H9 (cell line): ENCODE measurements around the gene BNIP1. TPM values are rescaled to one million over a fixed set of nuclear protein-coding genes. Genes with fewer than 3 reads are reported as not detected.

Experiments
- DNase-seq: peaks from one replicate; pipeline ENCODE4 v3.0.0-alpha.2; 2017
- H2AFZ ChIP-seq: one replicate; pipeline ENCODE4 v1.6.1; 2013; ENCODE audit warnings: mild to moderate bottlenecking, low read length, control low read depth, moderate library complexity
- H2AK5ac ChIP-seq: 2 replicates; pipeline ENCODE4 v1.6.1; 2013; ENCODE audit warnings: low read length, control low read depth, mixed read lengths; ENCODE audit not compliant: insufficient read length
- H2BK120ac ChIP-seq: one replicate; pipeline ENCODE4 v1.6.1; 2013; ENCODE audit warnings: low read depth, mild to moderate bottlenecking, low read length, control low read depth, inconsistent platforms; ENCODE audit not compliant: poor library complexity, severe bottlenecking
- H2BK12ac ChIP-seq: 2 replicates; pipeline ENCODE4 v1.6.1; 2013; ENCODE audit warnings: low read length, control low read depth, mixed read lengths, low read depth; ENCODE audit not compliant: insufficient read length
- H2BK15ac ChIP-seq: 2 replicates; pipeline ENCODE4 v1.6.1; 2013; ENCODE audit warnings: low read depth, low read length, control low read depth
- H2BK20ac ChIP-seq: one replicate; pipeline ENCODE4 v1.6.1; 2013; ENCODE audit warnings: low read depth, mild to moderate bottlenecking, low read length, control low read depth, inconsistent platforms; ENCODE audit not compliant: poor library complexity, severe bottlenecking
- H2BK5ac ChIP-seq: 2 replicates; pipeline ENCODE4 v1.6.1; 2013; ENCODE audit warnings: low read length, control low read depth, mixed read lengths; ENCODE audit not compliant: insufficient read length
- H3K14ac ChIP-seq: 2 replicates; pipeline ENCODE4 v1.6.1; 2013; ENCODE audit warnings: low read length, control low read depth; ENCODE audit not compliant: insufficient read depth
- H3K18ac ChIP-seq: 2 replicates; pipeline ENCODE4 v1.6.1; 2013; ENCODE audit warnings: low read depth, mild to moderate bottlenecking, mixed read lengths, low read length, control low read depth; ENCODE audit not compliant: insufficient read length
- H3K23ac ChIP-seq: 2 replicates; pipeline ENCODE4 v1.6.1; 2013; ENCODE audit warnings: low read length, control low read depth, mixed read lengths, low read depth; ENCODE audit not compliant: insufficient read length
- H3K23me2 ChIP-seq: 2 replicates; pipeline ENCODE4 v1.6.1; 2013; ENCODE audit warnings: low read depth, mild to moderate bottlenecking, mixed read lengths, low read length, control low read depth; ENCODE audit not compliant: insufficient read length, poor library complexity, severe bottlenecking
- H3K27ac ChIP-seq: 2 replicates; pipeline ENCODE4 v1.5.1; 2013; ENCODE audit warnings: low read length, control low read depth, mixed read lengths, low read depth; ENCODE audit not compliant: insufficient read length
- H3K27me3 ChIP-seq: 2 replicates; pipeline ENCODE4 v1.6.1; 2013; ENCODE audit warnings: low read length, control low read depth, inconsistent platforms; ENCODE audit not compliant: insufficient read depth
- H3K4ac ChIP-seq: 2 replicates; pipeline ENCODE4 v1.6.1; 2013; ENCODE audit warnings: low read depth, mild to moderate bottlenecking, control low read depth, inconsistent platforms, low read length, moderate library complexity
- H3K4me1 ChIP-seq: 2 replicates; pipeline ENCODE4 v1.6.1; 2013; ENCODE audit warnings: low read length, control low read depth, inconsistent platforms; ENCODE audit not compliant: insufficient read depth
- H3K4me2 ChIP-seq: 2 replicates; pipeline ENCODE4 v1.6.1; 2013; ENCODE audit warnings: low read length, control low read depth, mixed read lengths; ENCODE audit not compliant: insufficient read length, insufficient read depth
- H3K56ac ChIP-seq: 2 replicates; pipeline ENCODE4 v1.6.1; 2013; ENCODE audit warnings: low read depth, mild to moderate bottlenecking, mixed read lengths, low read length, control low read depth; ENCODE audit not compliant: insufficient read length
- H3K79me1 ChIP-seq: 2 replicates; pipeline ENCODE4 v1.6.1; 2013; ENCODE audit warnings: low read depth, mild to moderate bottlenecking, moderate library complexity, low read length, control low read depth, inconsistent platforms; ENCODE audit not compliant: insufficient read depth, poor library complexity, severe bottlenecking
- H3K79me2 ChIP-seq: 2 replicates; pipeline ENCODE4 v1.6.1; 2013; ENCODE audit warnings: low read length, control low read depth, inconsistent platforms; ENCODE audit not compliant: insufficient read depth
- H3K9ac ChIP-seq: 2 replicates; pipeline ENCODE4 v1.6.1; 2013; ENCODE audit warnings: low read length, control low read depth, mixed read lengths; ENCODE audit not compliant: insufficient read length; ENCODE audit errors: extremely low read depth
- H3K9me3 ChIP-seq: one replicate; pipeline ENCODE4 v1.6.1; 2013; ENCODE audit warnings: low read depth, low read length, inconsistent platforms; ENCODE audit not compliant: control insufficient read depth
- H3T11ph ChIP-seq: one replicate; pipeline ENCODE4 v1.6.1; 2013; ENCODE audit warnings: mild to moderate bottlenecking, low read length, control low read depth, inconsistent platforms
- H4K20me1 ChIP-seq: one replicate; pipeline ENCODE4 v1.6.1; 2013; ENCODE audit not compliant: control insufficient read depth, insufficient read length, insufficient read depth
- H4K5ac ChIP-seq: 2 replicates; pipeline ENCODE4 v1.6.1; 2013; ENCODE audit warnings: low read depth, mild to moderate bottlenecking, mixed read lengths, low read length, control low read depth; ENCODE audit not compliant: insufficient read length
- H4K8ac ChIP-seq: replicated peaks from 2 replicates; pipeline ENCODE4 v1.6.1; 2013; ENCODE audit warnings: low read length, control low read depth, mixed read lengths, low read depth; ENCODE audit not compliant: insufficient read length
- H4K91ac ChIP-seq: 2 replicates; pipeline ENCODE4 v1.6.1; 2013; ENCODE audit warnings: low read depth, mild to moderate bottlenecking, moderate library complexity, mixed read lengths, low read length, control low read depth; ENCODE audit not compliant: insufficient read length
- H3K27ac Mint-ChIP-seq, 3 experiments: 2 replicates in 2 of 3; 3 replicates in 1 of 3; pipeline ENCODE4 v1.8.0; 2020 to 2021; ENCODE audit warnings: mixed read lengths in 3 of 3, mild to moderate bottlenecking in 1 of 3, moderate library complexity in 1 of 3
- H3K27me3 Mint-ChIP-seq: 2 replicates; pipeline ENCODE4 v1.8.0; 2021; ENCODE audit warnings: low read depth, mild to moderate bottlenecking, moderate library complexity, mixed read lengths
- H3K36me3 Mint-ChIP-seq, 3 experiments: 2 replicates in 2 of 3; 3 replicates in 1 of 3; pipeline ENCODE4 v1.8.0; 2020 to 2021; ENCODE audit warnings: low read depth in 3 of 3, mixed read lengths in 3 of 3; ENCODE audit not compliant: insufficient read depth in 1 of 3
- H3K4me1 Mint-ChIP-seq, 2 experiments: 2 replicates each; pipeline ENCODE4 v1.8.0; 2020; ENCODE audit warnings: mixed read lengths in 2 of 2
- H3K4me3 Mint-ChIP-seq, 2 experiments: 2 replicates in 1 of 2; 3 replicates in 1 of 2; pipeline ENCODE4 v1.8.0; 2020 to 2021; ENCODE audit warnings: mild to moderate bottlenecking in 2 of 2, mixed read lengths in 2 of 2, moderate library complexity in 1 of 2
- H3K9me3 Mint-ChIP-seq, 2 experiments: 2 replicates in 1 of 2; 3 replicates in 1 of 2; pipeline ENCODE4 v1.8.0; 2020; ENCODE audit warnings: mild to moderate bottlenecking in 2 of 2, mixed read lengths in 2 of 2, moderate library complexity in 1 of 2
- WGBS: extraction: QIAGEN DNeasy Blood & Tissue Kit; methylation state at CpG from one replicate; pipeline ENCODE4 v1.1.7; 2013; ENCODE audit warnings: missing lambda C conversion rate, low lambda C conversion rate, mixed read lengths; ENCODE audit not compliant: insufficient read length; ENCODE audit errors: extremely low coverage; 5-methylcytosine and 5-hydroxymethylcytosine counted together
- total RNA-seq: library from RNA; stranded (reverse); gene quantifications from 2 replicates; pipeline ENCODE4 v1.2.1, GENCODE V29; 2021
- TF ChIP-seq, protein P1 (sequence below): fragments of 200-600 bp; sonication (generic); conservative IDR thresholded peaks from 3 replicates; pipeline ENCODE4 v1.8.0; 2021; ENCODE audit warnings: antibody characterized with exemption, mild to moderate bottlenecking

The BNIP1 gene
- total RNA-seq, 1 experiment from 2014 or later = 8.8 TPM

DNA sequence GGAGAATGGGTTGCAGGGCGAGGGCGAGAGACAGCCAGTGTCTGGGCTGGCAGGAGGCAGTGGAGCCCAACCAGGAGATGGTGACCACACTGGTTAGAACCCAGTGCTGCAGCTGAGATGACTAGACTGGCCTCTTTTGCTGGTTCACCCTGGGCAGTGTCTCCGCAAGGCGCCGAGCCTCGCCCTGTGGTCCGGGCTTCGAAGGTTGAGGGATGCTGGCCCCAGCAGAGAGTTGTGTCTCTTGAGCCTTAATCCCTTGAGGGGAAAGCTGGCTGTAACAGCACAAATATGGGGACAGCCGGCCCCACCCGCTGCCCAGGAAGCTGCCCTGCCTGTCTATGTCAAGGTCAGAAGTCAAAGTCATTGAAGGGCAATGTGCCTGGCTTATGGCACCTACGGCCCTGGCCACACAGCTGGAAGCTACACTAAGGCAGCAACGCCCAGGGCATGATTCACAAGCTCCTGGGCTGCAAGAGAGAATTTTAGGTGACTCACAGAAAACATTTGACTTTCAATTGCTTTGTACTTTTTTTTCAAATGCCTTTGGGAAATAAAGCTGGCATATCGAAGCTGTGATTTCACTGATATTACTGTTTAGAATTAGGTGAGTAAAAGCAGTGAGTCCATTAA lies 57.4 kb downstream of the BNIP1 start:
- Histone ChIP-seq H3T11ph (no peak overlapping the region), H2BK20ac (no peak overlapping the region), H3K14ac (no peak overlapping the region), H3K9ac (no peak overlapping the region), H3K4me2 (no peak overlapping the region), H2BK120ac (no peak overlapping the region), H2AFZ (no peak overlapping the region), H3K9me3 (no peaks in the 10 kb centered on the region), H4K91ac (no peak overlapping the region), H3K79me2 (no peaks in the 10 kb centered on the region), H2BK5ac (no peak overlapping the region), H3K23me2 (no peaks in the 10 kb centered on the region), H3K27me3 (no peaks in the 10 kb centered on the region; the same call in 1 of the 2 replicates), H3K79me1 (no peaks in the 10 kb centered on the region), H3K23ac (no peak overlapping the region), H3K18ac (no peak overlapping the region), H2BK15ac (no peak overlapping the region), H4K20me1 (no peaks in the 10 kb centered on the region), H2BK12ac (no peak overlapping the region), H3K4ac (no peak overlapping the region), H3K27ac (no peak overlapping the region), H2AK5ac (no peak overlapping the region), H4K5ac (no peak overlapping the region), H4K8ac (no peak overlapping the region), H3K4me1 (no peaks in the 10 kb centered on the region; the same call in 1 of the 2 replicates), H3K56ac (no peak overlapping the region)
- TF ChIP-seq, protein P1, sequence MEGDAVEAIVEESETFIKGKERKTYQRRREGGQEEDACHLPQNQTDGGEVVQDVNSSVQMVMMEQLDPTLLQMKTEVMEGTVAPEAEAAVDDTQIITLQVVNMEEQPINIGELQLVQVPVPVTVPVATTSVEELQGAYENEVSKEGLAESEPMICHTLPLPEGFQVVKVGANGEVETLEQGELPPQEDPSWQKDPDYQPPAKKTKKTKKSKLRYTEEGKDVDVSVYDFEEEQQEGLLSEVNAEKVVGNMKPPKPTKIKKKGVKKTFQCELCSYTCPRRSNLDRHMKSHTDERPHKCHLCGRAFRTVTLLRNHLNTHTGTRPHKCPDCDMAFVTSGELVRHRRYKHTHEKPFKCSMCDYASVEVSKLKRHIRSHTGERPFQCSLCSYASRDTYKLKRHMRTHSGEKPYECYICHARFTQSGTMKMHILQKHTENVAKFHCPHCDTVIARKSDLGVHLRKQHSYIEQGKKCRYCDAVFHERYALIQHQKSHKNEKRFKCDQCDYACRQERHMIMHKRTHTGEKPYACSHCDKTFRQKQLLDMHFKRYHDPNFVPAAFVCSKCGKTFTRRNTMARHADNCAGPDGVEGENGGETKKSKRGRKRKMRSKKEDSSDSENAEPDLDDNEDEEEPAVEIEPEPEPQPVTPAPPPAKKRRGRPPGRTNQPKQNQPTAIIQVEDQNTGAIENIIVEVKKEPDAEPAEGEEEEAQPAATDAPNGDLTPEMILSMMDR = no peak
- Mint-ChIP-seq H3K4me1 (peaks cover 4 to 6% of the 10 kb centered on the region in 2 experiments; a peak in 3 of 4 replicates), H3K27ac (no peak overlapping the region), H3K27me3 (peaks cover 66% of the 10 kb centered on the region), H3K9me3 (peaks cover 14 to 18% of the 10 kb centered on the region in 2 experiments), H3K4me3 (no peak overlapping the region), H3K36me3 (peaks cover 0 to 8% (median 6%) of the 10 kb centered on the region in 3 experiments; a peak in 6 of 7 replicates)
- no peak for DNase-seq
- no CpG with 5 or more reads among the region's 13 CpGs for WGBS
